Activated T-cell treated with anti-CD3 and anti-CD28 coated beads, Interleukin-2, amount 50 U/mL, for 24 hours (primary cell): ENCODE data around the gene SCCPDH.
"Not testable (repeated sequence)": the region's sequence is repeated elsewhere in the genome, so short reads cannot be mapped to it uniquely, and the experiment has no call there.

Experiments used
- DNase-seq: peaks from one replicate; pipeline ENCODE4 v3.0.0-alpha.2; 2020
- H3K27ac Mint-ChIP-seq: 2 replicates; pipeline ENCODE4 v1.8.0; 2020; ENCODE audit warnings: mild to moderate bottlenecking, mixed read lengths
- H3K27me3 Mint-ChIP-seq: 2 replicates; pipeline ENCODE4 v1.8.0; 2020; ENCODE audit warnings: mixed read lengths
- H3K36me3 Mint-ChIP-seq: 2 replicates; pipeline ENCODE4 v1.8.0; 2020; ENCODE audit warnings: low read depth, mixed read lengths
- H3K4me1 Mint-ChIP-seq: 2 replicates; pipeline ENCODE4 v1.8.0; 2020; ENCODE audit warnings: low read depth, mixed read lengths
- H3K4me3 Mint-ChIP-seq: 2 replicates; pipeline ENCODE4 v1.8.0; 2020; ENCODE audit warnings: mild to moderate bottlenecking, moderate library complexity, mixed read lengths
- H3K9me3 Mint-ChIP-seq: 2 replicates; pipeline ENCODE4 v1.8.0; 2020; ENCODE audit warnings: mixed read lengths

The SCCPDH gene

DNA sequence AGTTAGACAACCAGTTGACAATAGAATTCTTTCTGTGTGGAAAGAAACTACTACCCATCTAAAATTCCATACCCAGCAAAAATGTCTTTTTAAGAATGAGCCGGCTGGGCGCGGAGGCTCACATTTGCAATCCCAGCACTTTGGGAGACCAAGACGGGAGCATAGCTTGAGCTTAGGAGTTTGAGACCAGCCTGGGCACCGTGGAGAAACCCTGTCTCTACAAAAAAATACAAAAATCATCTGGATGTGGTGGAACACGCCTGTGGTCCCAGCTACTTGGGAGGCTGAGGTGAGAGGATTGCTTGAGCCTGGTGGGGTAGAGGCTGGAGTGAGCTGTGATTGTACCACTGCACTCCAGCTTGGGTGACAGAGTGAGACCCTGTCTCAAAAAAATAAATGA, 79.2 kb downstream of the SCCPDH start:
- no peak for DNase-seq
- Mint-ChIP-seq H3K4me3 (no peak overlapping the region), H3K4me1 (no peaks in the 10 kb centered on the region), H3K36me3 (no peaks in the 10 kb centered on the region), H3K9me3 (no peaks in the 10 kb centered on the region), H3K27me3 (no peaks in the 10 kb centered on the region), H3K27ac (no peak overlapping the region)

DNA sequence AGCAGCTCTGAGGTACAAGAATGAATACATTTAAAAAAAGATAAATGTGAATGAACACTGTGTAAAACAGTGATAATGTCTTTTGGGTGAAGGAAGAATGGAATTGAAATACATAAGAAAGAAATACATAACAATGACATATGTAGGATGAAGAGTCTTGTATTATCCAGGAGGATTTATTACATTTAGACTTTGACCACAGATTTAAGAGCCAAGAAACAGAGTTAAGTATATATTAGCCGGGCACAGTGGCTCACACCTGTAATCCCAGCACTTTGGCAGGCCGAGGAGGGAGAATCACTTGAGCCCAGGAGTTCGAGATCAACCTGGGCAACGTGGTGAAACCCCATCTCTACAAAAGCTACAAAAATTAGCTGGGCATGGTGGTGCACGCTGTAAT, 79.7 kb downstream of the SCCPDH start:
- no peaks in the 10 kb centered on the region for H3K27me3 Mint-ChIP-seq
- no peak overlapping the region for H3K4me3 Mint-ChIP-seq
- H3K36me3 Mint-ChIP-seq: no peaks in the 10 kb centered on the region
- no peak for DNase-seq
- no peak overlapping the region for H3K27ac Mint-ChIP-seq
- no peaks in the 10 kb centered on the region for H3K4me1 Mint-ChIP-seq
- H3K9me3 Mint-ChIP-seq: no peaks in the 10 kb centered on the region

DNA sequence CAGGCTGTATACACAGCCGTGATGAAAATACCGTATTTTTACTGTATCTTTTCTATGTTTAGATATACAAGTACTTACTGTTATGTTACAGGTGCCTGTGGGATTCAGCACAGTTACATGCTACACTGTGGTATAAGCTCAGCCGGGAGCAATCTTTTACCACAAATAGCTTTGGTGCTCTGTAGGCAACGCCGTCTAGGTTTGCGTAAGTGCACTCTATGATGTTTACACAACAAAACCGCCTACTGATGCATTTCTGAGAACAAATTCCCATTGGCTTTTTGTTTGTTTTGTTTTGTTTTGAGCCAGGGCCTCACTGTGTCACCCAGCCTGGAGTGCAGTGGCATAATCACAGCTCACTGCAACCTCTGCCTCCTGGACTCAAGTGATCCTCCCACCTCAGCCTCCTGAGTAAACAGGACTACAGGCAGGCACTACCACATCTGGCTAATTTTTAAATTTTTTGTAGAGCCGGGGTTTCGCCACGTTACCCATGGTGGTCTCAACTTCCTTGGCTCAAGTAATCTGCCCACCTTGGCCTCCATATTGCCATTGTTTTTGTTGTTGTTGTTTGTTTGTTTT, 81.0 kb downstream of the SCCPDH start:
- Mint-ChIP-seq H3K27me3 (no peaks in the 10 kb centered on the region), H3K36me3 (no peaks in the 10 kb centered on the region), H3K4me1 (no peaks in the 10 kb centered on the region), H3K4me3 (no peak overlapping the region), H3K9me3 (no peaks in the 10 kb centered on the region), H3K27ac (no peak overlapping the region)
- no peak for DNase-seq

DNA sequence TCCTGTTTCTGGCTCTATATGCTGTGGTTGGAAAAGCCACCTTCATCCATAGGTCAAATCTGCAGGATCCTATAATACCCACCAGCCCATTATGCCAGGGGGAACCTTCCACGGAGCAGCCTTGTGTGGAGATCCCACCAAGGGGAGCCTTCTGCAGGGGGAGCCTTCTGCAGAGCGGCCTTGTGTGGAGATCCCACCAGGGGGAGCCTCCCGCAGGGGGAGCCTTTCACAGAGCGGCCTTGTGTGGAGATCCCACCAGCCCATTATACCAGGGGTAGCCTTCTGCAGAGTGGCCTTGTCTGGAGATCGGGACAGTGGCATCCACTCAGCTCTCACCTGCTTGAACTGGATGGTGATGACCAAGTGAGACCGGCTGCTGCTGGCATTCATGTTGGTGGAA, 85.3 kb downstream of the SCCPDH start:
- Mint-ChIP-seq H3K9me3 (no peaks in the 10 kb centered on the region), H3K36me3 (no peaks in the 10 kb centered on the region), H3K27ac (no peak overlapping the region), H3K4me3 (no peak overlapping the region), H3K4me1 (no peaks in the 10 kb centered on the region), H3K27me3 (peaks cover 10% of the 10 kb centered on the region)
- DNase-seq: no peak

DNA sequence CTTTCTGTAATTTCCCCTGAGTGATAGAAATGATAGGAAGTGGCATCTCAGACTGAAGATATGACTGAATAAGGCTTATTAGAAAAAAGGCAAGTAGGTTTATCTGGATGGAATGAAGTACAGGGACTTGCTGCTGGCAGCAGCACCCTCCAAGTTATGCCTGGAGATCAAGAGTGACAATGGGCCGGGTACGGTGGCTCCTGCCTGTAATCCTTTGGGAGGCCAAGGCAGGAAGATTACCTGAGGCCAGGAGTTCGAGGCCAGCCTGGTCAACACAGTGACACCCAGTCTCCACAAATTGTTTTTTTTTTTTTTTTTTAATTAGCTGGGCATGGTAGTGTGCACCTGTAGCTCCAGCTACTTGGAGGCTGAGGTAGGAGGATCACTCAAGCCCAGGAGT, 87.8 kb downstream of the SCCPDH start:
- H3K27me3 Mint-ChIP-seq: peaks cover 17% of the 10 kb centered on the region
- H3K36me3 Mint-ChIP-seq: no peaks in the 10 kb centered on the region
- no peaks in the 10 kb centered on the region for H3K4me1 Mint-ChIP-seq
- no peak overlapping the region for H3K4me3 Mint-ChIP-seq
- no peak for DNase-seq
- H3K27ac Mint-ChIP-seq: no peak overlapping the region
- H3K9me3 Mint-ChIP-seq: no peaks in the 10 kb centered on the region

DNA sequence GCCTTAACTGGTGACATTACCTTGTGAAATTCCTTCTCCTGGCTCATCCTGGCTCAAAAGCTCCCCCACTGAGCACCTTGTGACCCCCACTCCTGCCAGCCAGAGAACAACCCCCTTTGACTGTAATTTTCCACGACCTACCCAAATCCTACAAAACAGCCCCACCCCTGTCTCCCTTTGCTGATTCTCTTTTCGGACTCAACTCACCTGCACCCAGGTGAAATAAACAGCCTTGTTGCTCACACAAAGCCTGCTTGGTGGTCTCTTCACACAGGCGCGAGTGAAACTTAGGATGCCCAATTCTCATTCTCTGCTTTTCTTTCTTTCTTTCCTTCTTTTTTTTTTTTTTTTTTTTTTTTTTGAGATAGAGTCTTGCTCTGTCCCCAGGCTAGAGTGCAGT, 89.1 kb downstream of the SCCPDH start:
- H3K4me1 Mint-ChIP-seq, H3K36me3 Mint-ChIP-seq: not testable (repeated sequence)
- peaks cover 17% of the 10 kb centered on the region for H3K27me3 Mint-ChIP-seq

DNA sequence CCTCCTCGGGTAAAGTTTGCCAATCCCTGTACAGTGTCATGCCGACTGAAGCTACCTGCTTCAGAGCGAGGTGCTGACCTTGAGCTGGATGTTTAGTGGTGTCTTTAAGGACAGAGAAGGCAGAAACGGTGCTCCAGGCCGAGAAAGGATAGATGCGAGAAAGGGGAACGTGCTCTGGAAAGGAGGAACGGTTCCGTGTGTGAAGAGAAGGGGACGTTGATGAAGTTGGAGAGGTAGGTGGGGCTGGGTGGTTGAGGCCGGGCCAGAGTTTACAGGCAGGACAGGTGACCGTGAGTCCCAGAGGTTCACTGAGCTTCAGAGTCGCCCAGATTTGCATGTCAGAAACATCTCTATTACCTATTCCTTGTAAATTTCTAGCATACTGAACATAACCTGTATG, 90.7 kb downstream of the SCCPDH start:
- DNase-seq: no peak
- H3K27me3 Mint-ChIP-seq: peaks cover 17% of the 10 kb centered on the region
- H3K36me3 Mint-ChIP-seq: no peaks in the 10 kb centered on the region
- H3K9me3 Mint-ChIP-seq: peaks cover 2% of the 10 kb centered on the region
- H3K27ac Mint-ChIP-seq: no peak overlapping the region
- no peak overlapping the region for H3K4me3 Mint-ChIP-seq
- no peaks in the 10 kb centered on the region for H3K4me1 Mint-ChIP-seq

More for the DNA sequence above, 89.1 kb downstream of the SCCPDH start:
- not testable (repeated sequence) for H3K27ac Mint-ChIP-seq, H3K4me3 Mint-ChIP-seq, H3K9me3 Mint-ChIP-seq, DNase-seq

DNA sequence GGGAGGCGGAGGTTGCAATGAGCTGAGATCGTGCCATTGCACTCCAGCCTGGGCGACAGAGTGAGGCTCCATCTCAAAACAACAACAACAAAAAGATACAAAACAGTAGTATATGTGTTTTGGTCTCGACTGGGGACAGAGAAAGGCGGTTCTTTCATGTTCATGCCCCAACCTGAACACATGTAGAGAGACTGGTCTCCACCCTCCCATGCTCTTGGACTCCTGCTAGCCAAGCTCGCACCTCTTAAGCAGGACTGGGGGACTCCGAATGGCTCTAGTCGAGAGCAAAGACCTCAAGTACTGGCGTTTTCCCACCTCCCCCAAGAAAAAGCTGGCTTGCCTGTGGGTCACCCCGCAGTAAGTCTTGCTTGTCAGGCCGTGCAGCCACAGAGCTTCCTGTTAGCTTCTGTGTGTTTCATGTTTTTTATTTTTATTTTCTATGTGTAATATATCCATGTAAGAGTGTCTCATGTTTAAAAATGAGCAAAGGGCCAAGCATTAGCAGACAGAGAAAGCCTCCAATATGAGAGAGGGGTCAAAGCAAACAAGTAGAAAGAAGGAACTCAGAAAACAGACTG, 91.6 kb downstream of the SCCPDH start:
- Mint-ChIP-seq H3K4me3 (no peak overlapping the region), H3K9me3 (peaks cover 2% of the 10 kb centered on the region), H3K4me1 (peaks cover 2% of the 10 kb centered on the region), H3K36me3 (no peaks in the 10 kb centered on the region), H3K27ac (no peak overlapping the region), H3K27me3 (peaks cover 20% of the 10 kb centered on the region)
- DNase-seq: no peak
